Fibroblast of lung (primary cell): ENCODE data around the gene DOCK4. TPM values are rescaled to one million over a fixed set of nuclear protein-coding genes. Genes with fewer than 3 reads are reported as not detected.

Source experiments
- DNase-seq, 2 donors: peaks; one replicate each; pipeline versions ENCODE4 v3.0.0 to v3.0.0-alpha.2; 2010; ENCODE audit warnings: low read depth in 2 of 2
- H2AFZ ChIP-seq: 2 replicates; pipeline ENCODE4 v1.5.1; 2012; ENCODE audit warnings: low read length, control low read depth, inconsistent platforms
- H3K27ac ChIP-seq: 2 replicates; pipeline ENCODE4 v1.5.1; 2011; ENCODE audit warnings: low read length, control low read depth; ENCODE audit not compliant: insufficient read depth
- H3K27me3 ChIP-seq: 2 replicates; pipeline ENCODE4 v1.5.1; 2011; ENCODE audit warnings: mild to moderate bottlenecking, low read length; ENCODE audit not compliant: control insufficient read depth, insufficient read depth
- H3K36me3 ChIP-seq: 2 replicates; pipeline ENCODE4 v1.5.1; 2011; ENCODE audit warnings: low read length; ENCODE audit not compliant: control insufficient read depth, insufficient read depth
- H3K4me1 ChIP-seq: 2 replicates; pipeline ENCODE4 v1.5.1; 2011; ENCODE audit warnings: low read length; ENCODE audit not compliant: control insufficient read depth, insufficient read depth; ENCODE audit errors: extremely low read depth
- H3K4me2 ChIP-seq: 2 replicates; pipeline ENCODE4 v1.5.1; 2011; ENCODE audit warnings: low read length, control low read depth; ENCODE audit not compliant: insufficient read depth; ENCODE audit errors: extremely low read depth
- H3K4me3 ChIP-seq, 4 experiments: fragments of 200-600 bp in 1 of 4; sonication (generic) in 1 of 4; replicated peaks in 1 of 4; 2 replicates each; pipeline ENCODE4 v1.5.1; 2011 to 2016; ENCODE audit warnings: low read length in 4 of 4, low read depth in 3 of 4, mild to moderate bottlenecking in 3 of 4, control low read depth in 2 of 4, inconsistent platforms in 1 of 4, mixed read lengths in 1 of 4; ENCODE audit not compliant: insufficient read depth in 1 of 4; ENCODE audit errors: control extremely low read depth in 1 of 4
- H3K79me2 ChIP-seq: 2 replicates; pipeline ENCODE4 v1.5.1; 2012; ENCODE audit warnings: mild to moderate bottlenecking, low read length, inconsistent platforms; ENCODE audit not compliant: control insufficient read depth, insufficient read depth
- H3K9ac ChIP-seq: 2 replicates; pipeline ENCODE4 v1.5.1; 2011; ENCODE audit warnings: mild to moderate bottlenecking, low read length, control low read depth; ENCODE audit not compliant: insufficient read depth
- H3K9me3 ChIP-seq: 2 replicates; pipeline ENCODE4 v1.5.1; 2012; ENCODE audit warnings: low read depth, low read length; ENCODE audit not compliant: control insufficient read depth, insufficient read depth
- H4K20me1 ChIP-seq: 2 replicates; pipeline ENCODE4 v1.5.1; 2011; ENCODE audit warnings: low read length; ENCODE audit not compliant: control insufficient read depth, insufficient read depth; ENCODE audit errors: extremely low read depth
- CTCF ChIP-seq, 2 donors: IDR thresholded peaks in 1 of 2; conservative IDR thresholded peaks in 1 of 2; 1 replicate in 1 of 2; 2 replicates in 1 of 2; pipeline ENCODE4 v1.5.1; 2011 to 2012; ENCODE audit warnings: low read length in 2 of 2, control low read depth in 1 of 2, inconsistent platforms in 1 of 2, low read depth in 1 of 2, mild to moderate bottlenecking in 1 of 2
- EZH2 ChIP-seq: IDR thresholded peaks from 2 replicates; pipeline ENCODE4 v1.5.1; 2012; ENCODE audit warnings: low read length, control low read depth, mild to moderate bottlenecking; ENCODE audit errors: missing control alignments
- polyA plus RNA-seq, 2 donors: library from polyadenylated mRNA; depleted of rRNA in 1 of 2; stranded (reverse) in 1 of 2; unstranded in 1 of 2; fragments of >200 nt; gene quantifications; 2 replicates each; pipeline ENCODE4 v1.2.1, GENCODE V29; 2011 to 2012; ENCODE audit warnings: missing spikeins in 1 of 2
- total RNA-seq: library from RNA; depleted of rRNA; stranded (reverse); fragments of >200 nt; gene quantifications from 2 replicates; pipeline ENCODE4 v1.2.1, GENCODE V29; 2014

The DOCK4 gene
- total and polyA plus RNA-seq, 2 donors (not counting 1 experiment from before 2014, with no cell fraction given): 20.8 to 39.3 TPM

GRCh38 chr7:112122798-112123197 is 83.4 kb downstream of the DOCK4 start:
- no peaks in the 10 kb centered on the region for H3K9me3 ChIP-seq
- no peaks in the 10 kb centered on the region for H3K36me3 ChIP-seq
- no peak for TF ChIP-seq CTCF (conservative IDR thresholded peaks at IDR 0.05 in 1 of 2, IDR thresholded peaks at IDR 0.05 in 1 of 2; ENCODE audit: low read depth in 1 of 2, low read length in 2 of 2)
- TF ChIP-seq EZH2: no peak
- H3K4me1 ChIP-seq: no peaks in the 10 kb centered on the region
- no peak overlapping the region for H2AFZ ChIP-seq
- no peak overlapping the region for H3K4me2 ChIP-seq
- no peak overlapping the region for H3K27ac ChIP-seq
- no peaks in the 10 kb centered on the region for H4K20me1 ChIP-seq
- no peaks in the 10 kb centered on the region for H3K79me2 ChIP-seq
- no peak overlapping the region for H3K4me3 ChIP-seq
- no peak overlapping the region for H3K9ac ChIP-seq
- H3K27me3 ChIP-seq: no peaks in the 10 kb centered on the region
- DNase-seq: peak; percentile 10 to 12

- Histone ChIP-seq H3K9ac (no peak overlapping the region), H3K4me2 (no peak overlapping the region), H3K4me3 (no peak overlapping the region), H3K4me1 (no peaks in the 10 kb centered on the region), H3K27ac (no peak overlapping the region), H3K9me3 (no peaks in the 10 kb centered on the region), H2AFZ (no peak overlapping the region), H3K79me2 (no peaks in the 10 kb centered on the region), H3K36me3 (no peaks in the 10 kb centered on the region), H3K27me3 (no peaks in the 10 kb centered on the region), H4K20me1 (no peaks in the 10 kb centered on the region)
- DNase-seq: no peak
- TF ChIP-seq CTCF (conservative IDR thresholded peaks at IDR 0.05 in 1 of 2, IDR thresholded peaks at IDR 0.05 in 1 of 2; ENCODE audit: low read depth in 1 of 2, low read length in 2 of 2) (no peak), EZH2 (no peak)
Observed at GRCh38 chr7:112122144-112122543, 84.1 kb downstream of the DOCK4 start.

GRCh38 chr7:112121318-112121717 is 84.9 kb downstream of the DOCK4 start:
- Histone ChIP-seq H3K4me2 (no peak overlapping the region), H4K20me1 (no peaks in the 10 kb centered on the region), H3K9ac (no peak overlapping the region), H3K27ac (no peak overlapping the region), H3K27me3 (no peaks in the 10 kb centered on the region), H3K9me3 (no peaks in the 10 kb centered on the region), H2AFZ (no peak overlapping the region), H3K4me3 (no peak overlapping the region), H3K79me2 (no peaks in the 10 kb centered on the region), H3K4me1 (no peaks in the 10 kb centered on the region), H3K36me3 (no peaks in the 10 kb centered on the region)
- no peak for DNase-seq
- TF ChIP-seq CTCF (conservative IDR thresholded peaks at IDR 0.05 in 1 of 2, IDR thresholded peaks at IDR 0.05 in 1 of 2; ENCODE audit: low read depth in 1 of 2, low read length in 2 of 2) (no peak), EZH2 (no peak)
